NCI-H2227 treated with DMSO at 0.1 percent for 48 hours (cell line): ENCODE results near the gene RIMBP2.

Experiments used
- DNase-seq: peaks from one replicate; lab custom pipeline; 2025; lab: John Stamatoyannopoulos, UW

Gene RIMBP2

GRCh38 chr12:130423136-130423535 lies 293.0 kb downstream of the RIMBP2 start:
- no peak for DNase-seq

GRCh38 chr12:130422676-130423075 lies 293.4 kb downstream of the RIMBP2 start:
- DNase-seq: no peak

GRCh38 chr12:130421896-130422295 lies 294.2 kb downstream of the RIMBP2 start:
- DNase-seq: no peak

DNA sequence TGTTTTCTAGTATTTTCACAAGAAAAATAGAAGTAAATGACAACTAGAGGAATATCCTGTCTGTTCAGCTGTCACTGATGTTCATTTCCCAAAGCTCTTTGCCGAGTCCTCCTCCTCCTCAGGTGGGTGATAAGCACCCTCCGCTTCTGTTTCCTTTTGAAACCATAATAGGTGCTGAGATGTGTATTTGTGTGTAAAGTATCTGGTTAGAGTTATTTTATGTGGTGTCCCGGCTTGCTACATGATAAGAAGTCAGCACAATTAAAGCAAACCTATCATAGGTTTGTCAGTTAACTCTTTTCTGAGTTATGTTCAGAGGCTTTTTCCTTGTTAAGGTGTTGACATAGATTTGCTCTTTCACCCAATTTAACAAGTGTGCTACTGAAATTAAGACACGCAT lies 296.0 kb downstream of the RIMBP2 start:
- DNase-seq: no peak

- DNase-seq: no peak
These were observed 297.0 kb downstream of the RIMBP2 start for GRCh38 chr12:130419116-130419515.

- no peak for DNase-seq
These were observed 297.8 kb downstream of the RIMBP2 start for GRCh38 chr12:130418251-130418650.

DNA sequence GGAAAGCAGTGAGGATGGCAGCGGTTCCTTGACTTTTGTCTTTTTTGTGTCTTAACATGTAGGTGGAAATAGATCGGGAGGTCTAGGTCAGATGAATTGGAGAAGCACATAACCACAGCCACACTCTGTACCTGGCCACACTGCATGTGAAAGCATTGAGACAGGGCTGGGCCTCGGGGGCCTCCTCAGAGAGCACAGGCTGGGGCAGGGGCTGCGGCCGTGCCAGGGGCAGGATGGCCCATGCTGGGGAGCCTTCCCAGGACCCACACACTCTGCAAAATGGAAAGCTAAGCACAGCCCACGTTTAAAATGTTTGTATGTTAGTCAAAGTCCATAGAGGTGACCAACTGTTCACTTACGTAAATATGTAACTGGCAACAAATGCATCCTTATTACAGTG lies 301.7 kb downstream of the RIMBP2 start:
- no peak for DNase-seq

DNA sequence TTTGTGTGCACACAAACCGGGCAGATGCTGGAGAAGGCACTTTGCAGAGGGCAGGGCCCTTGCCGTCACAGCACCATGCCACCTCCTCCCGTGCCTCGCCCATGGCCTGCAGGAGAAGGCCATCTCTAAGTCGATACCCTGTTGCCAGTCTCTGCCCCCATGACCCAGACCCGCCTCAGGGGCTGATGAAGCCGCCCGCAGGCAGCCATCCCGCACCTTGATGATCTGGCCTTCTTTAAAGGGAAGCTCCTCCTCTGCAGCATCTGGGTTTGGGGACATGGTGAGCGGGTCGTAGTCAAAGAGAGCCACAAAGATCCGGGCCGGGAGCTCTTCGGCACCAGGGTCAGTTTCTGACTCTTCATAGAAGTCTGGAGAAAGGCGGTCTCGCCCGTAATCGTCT lies 302.2 kb downstream of the RIMBP2 start:
- DNase-seq: no peak

GRCh38 chr12:130412384-130412783 lies 303.7 kb downstream of the RIMBP2 start:
- no peak for DNase-seq

DNA sequence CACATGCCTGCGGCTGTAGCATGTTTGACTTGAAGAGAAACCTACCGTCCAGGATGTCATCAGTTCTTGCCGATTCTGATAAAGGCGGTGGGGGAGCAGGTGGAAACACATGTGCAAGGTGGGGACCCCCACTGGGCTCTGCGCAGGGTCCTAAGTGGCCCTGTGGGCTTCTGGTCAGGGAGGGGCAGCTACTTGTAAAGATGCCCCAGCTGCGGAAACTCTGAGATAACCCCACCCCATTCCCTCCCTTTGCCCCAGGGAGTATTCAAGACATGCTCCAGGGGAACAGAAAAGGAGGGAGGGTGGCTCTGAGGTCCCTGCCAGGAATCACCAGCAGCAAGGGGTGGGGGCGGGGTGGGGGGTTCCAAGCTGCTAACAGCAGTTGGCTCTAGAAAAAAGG lies 310.8 kb downstream of the RIMBP2 start:
- no peak for DNase-seq

DNA sequence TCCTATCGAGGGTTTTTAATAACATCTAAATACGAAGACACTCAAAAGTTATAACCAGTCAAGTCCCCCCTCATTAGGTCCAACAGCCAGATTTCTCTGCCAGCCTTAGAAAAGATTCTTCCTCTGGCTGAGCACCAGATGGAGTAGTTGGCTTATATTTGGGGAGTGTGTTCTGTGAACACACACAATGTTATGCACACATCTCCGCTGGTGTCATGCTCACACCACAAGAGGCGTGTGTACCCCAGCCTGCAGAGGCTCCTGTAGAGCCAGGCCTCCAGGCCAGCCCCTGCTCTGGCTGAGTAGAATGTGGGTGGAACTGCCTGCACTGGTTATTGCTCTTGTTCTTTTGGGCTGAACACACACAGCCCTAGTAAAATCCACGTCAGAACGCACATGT lies 314.4 kb downstream of the RIMBP2 start:
- DNase-seq: peak; percentile 1

- DNase-seq: no peak
These were observed 317.8 kb downstream of the RIMBP2 start for GRCh38 chr12:130398100-130398848.

GRCh38 chr12:130396667-130397066 lies 319.4 kb downstream of the RIMBP2 start:
- DNase-seq: no peak

DNA sequence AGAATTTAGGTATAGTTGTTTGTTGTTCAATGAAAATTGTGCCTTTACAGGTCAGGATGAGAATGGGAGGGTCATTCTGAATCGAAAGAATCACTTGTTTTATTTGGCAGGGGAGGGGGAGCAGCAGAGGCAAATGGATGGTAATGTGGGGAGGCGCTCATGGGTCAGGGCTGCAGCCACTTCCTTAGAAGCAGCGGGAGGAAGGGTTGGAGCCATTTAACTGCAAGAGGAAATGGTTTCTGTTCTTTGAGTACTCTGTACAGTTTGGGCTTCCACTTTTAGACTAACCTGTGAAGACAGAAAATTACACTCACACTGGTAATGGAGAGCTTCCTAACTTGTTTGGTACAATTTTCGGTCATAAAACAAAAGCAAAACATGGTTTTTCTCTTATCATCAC lies 321.2 kb downstream of the RIMBP2 start:
- no peak for DNase-seq

DNA sequence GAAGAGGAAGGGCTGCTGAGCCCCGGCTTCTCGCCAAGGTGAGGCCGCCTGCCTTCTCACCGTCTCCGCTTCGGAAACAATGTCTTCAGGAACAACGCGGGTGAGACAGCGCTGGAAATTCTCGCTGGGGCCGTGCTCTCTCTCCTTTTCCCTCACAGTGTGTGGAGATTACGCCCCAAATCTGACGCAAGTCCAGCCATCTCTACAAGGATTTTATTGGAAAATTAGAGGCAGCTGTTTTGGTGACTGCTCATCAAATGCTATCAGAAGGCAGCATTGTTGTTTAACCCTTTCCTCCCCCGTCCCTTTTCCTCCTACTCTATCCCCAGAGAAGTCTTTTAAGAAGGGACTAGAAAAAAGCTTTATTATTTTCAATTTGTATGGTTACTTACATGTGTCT lies 324.9 kb downstream of the RIMBP2 start:
- no peak for DNase-seq

DNA sequence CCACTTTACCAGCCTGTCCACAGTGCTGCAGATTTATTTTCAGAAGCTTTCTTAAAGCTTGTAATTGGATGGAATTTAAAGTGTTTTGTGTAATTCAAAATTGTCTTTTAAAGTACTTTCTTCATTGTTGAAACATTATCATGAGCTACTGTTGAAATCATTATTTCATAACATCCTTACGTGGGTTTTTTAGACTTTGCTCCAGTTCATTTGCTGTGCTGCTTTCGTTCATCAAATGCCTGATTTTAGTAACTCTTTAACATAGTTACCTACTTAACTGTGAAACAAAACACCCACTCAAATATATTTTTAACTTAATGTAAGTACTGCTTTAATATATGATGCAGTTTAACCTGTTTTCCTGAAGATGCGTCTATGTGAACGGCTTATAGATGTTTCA lies 330.9 kb downstream of the RIMBP2 start:
- DNase-seq: no peak

- no peak for DNase-seq
These were observed 331.9 kb downstream of the RIMBP2 start for GRCh38 chr12:130384234-130384633.

DNA sequence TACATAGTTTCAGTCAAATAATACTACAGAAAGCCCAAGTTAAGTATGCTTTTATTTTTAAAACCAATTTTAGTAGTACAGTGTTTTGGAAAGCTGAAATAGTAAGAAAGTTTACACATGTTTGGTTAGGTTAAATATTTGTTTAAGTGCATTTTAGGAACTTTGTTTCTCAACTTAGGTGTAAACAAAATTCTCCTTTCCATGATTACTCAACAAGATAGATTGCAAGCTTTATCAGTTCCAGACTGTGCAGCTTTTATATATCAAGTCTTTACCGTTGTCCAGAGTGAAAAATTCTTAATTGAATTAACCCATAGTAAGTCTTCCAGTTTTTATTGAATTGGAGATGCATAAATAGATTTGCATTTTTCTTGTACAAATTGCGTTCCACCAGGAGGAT lies 333.3 kb downstream of the RIMBP2 start:
- no peak for DNase-seq

- no peak for DNase-seq
These were observed 340.5 kb downstream of the RIMBP2 start for GRCh38 chr12:130375296-130376287.

DNA sequence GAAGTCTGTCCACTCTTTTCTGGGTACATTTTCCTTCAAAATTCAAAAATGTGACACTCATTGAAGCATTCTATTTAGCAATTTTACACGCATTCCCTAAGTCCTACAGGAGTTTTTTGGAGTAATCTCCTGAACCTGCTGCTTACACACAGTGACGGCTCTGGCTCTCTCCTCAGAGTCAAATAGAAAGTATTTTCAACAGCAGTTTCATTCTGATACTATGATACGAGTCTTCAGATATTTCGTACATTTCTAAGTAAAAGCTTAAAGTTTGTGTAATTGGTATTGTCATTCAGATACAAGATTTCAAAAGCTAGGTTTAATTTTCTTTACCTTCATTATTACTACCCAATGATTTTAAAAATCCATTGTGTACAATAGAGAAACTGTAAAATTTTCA lies 342.0 kb downstream of the RIMBP2 start:
- no peak for DNase-seq

DNA sequence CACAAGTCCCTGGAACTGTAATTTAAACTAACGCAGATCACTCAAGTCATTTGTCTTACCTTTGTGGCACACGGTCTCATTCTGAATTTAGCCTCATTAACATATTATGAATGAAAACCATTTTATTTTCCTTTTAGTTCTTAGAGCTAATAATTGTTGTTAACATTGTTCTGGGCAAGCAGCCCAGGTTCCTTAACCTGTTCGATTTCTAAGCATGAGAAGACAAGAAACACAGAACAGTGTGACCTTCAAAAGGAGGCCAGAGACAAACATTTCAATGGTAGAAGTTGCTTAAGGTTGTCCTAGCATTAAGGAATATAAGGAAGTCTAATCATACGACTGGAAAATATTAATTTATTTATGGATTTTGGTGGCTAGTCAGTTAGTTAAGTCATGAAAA lies 343.2 kb downstream of the RIMBP2 start:
- no peak for DNase-seq

DNA sequence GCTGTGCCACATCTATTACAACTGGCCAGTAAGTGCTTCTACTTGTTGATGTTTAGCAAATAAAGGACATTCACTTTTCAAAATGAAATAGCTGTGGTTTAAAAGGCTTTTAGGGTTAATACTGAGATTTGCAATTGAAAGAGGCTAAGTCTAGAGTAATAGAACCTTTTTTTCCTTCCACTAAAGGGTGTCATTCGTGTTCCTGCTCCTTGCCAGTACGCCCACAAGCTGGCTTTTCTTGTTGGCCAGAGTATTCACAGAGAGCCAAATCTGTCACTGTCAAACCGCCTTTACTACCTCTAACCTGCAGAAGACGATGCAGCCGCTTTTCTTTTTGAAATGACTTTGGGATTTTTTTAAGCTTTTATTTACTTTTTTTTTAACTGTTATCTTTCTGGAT lies 344.8 kb downstream of the RIMBP2 start:
- no peak for DNase-seq

- no peak for DNase-seq
These were observed 346.3 kb downstream of the RIMBP2 start for GRCh38 chr12:130369816-130370215.
